Measurements from ENCODE around the gene GAS2L3. TPM values are rescaled to one million over a fixed set of nuclear protein-coding genes. Genes with fewer than 3 reads are reported as not detected.

Gene GAS2L3
- total RNA-seq, 4 donors from 2014 or later, result 0.95 to 5.5 (median 4.3) TPM

GRCh38 chr12:100533376-100533775 is 40.1 kb upstream of the GAS2L3 start:
- H3K4me1 ChIP-seq, result no peaks in the 10 kb centered on the region
- no peak for TF ChIP-seq CTCF (IDR thresholded peaks at IDR 0.05)
- TF ChIP-seq POLR2A (IDR thresholded peaks at IDR 0.05), result no peak
- no peak for DNase-seq
- H3K36me3 ChIP-seq, result no peaks in the 10 kb centered on the region
- no peak overlapping the region for H3K27ac ChIP-seq
- no peaks in the 10 kb centered on the region for H3K27me3 ChIP-seq
- intact Hi-C loops (cut with DNase I), result no loop called here
- 82 to 86% methylated on average over 3 of the region's 3 CpGs for WGBS, 2 donors
- H3K4me3 ChIP-seq, result no peak overlapping the region
- H3K9me3 ChIP-seq, result no peaks in the 10 kb centered on the region

DNA sequence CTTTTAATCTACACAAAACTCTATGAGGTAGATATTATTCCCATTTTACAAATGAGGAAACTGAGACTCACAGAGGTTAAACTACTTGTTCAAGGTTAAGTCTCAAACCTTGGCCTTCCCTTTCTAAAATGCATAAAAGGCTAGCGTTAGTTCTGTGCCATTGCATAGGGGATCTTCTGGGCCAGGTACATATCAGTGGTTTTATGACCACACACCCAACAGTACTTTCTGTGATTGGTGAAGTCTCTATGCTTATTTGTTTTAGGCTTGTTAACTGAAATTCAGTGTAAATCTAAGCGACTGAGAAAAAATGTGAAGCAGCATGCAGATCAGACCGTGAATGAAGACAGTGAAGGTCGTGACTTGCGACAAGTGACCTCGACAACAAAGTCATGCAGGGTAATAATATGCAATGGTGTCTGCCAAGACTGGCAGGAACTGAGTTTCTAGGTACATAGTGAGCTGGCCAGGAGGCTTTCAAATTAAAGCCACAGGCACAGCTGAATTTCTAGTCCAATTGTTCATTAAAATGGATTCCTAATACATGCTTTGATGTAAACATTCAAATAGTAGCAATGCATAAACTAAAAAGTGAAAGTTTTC is 38.8 kb upstream of the GAS2L3 start:
- no peak overlapping the region for H3K4me3 ChIP-seq
- WGBS, 2 donors, result 71 to 83% methylated on average over 6 of the region's 6 CpGs
- intact Hi-C loops (cut with DNase I), result no loop called here

GRCh38 chr12:100539202-100539601 is 34.3 kb upstream of the GAS2L3 start:
- intact Hi-C loops (cut with DNase I), result no loop called here
- DNase-seq, result no peak
- TF ChIP-seq POLR2A (IDR thresholded peaks at IDR 0.05) (no peak), CTCF (IDR thresholded peaks at IDR 0.05) (no peak)
- Histone ChIP-seq H3K4me1 (no peaks in the 10 kb centered on the region), H3K4me3 (no peak overlapping the region), H3K27me3 (no peaks in the 10 kb centered on the region), H3K36me3 (no peaks in the 10 kb centered on the region), H3K9me3 (no peaks in the 10 kb centered on the region), H3K27ac (no peak overlapping the region)
- WGBS, 2 donors, result 40 to 42% methylated on average over 2 of the region's 2 CpGs

More for the DNA sequence above, 38.8 kb upstream of the GAS2L3 start:
- Histone ChIP-seq H3K27ac (no peak overlapping the region), H3K27me3 (no peaks in the 10 kb centered on the region), H3K4me1 (no peaks in the 10 kb centered on the region), H3K36me3 (no peaks in the 10 kb centered on the region), H3K9me3 (no peaks in the 10 kb centered on the region)
- DNase-seq, result no peak
- no peak for TF ChIP-seq POLR2A (IDR thresholded peaks at IDR 0.05)
- no peak for TF ChIP-seq CTCF (IDR thresholded peaks at IDR 0.05)

GRCh38 chr12:100544165-100544564 is 29.3 kb upstream of the GAS2L3 start:
- Histone ChIP-seq H3K9me3 (no peaks in the 10 kb centered on the region), H3K36me3 (no peaks in the 10 kb centered on the region), H3K27me3 (no peaks in the 10 kb centered on the region), H3K4me1 (no peaks in the 10 kb centered on the region), H3K27ac (no peak overlapping the region), H3K4me3 (no peak overlapping the region)
- intact Hi-C loops (cut with DNase I), result no loop called here
- WGBS, 2 donors, result 41 to 64% methylated on average over 4 of the region's 4 CpGs
- no peak for DNase-seq
- TF ChIP-seq CTCF (IDR thresholded peaks at IDR 0.05) (no peak), POLR2A (IDR thresholded peaks at IDR 0.05) (no peak)

GRCh38 chr12:100545092-100545491 is 28.4 kb upstream of the GAS2L3 start:
- intact Hi-C loops (cut with DNase I), result no loop called here
- H3K9me3 ChIP-seq, result no peaks in the 10 kb centered on the region
- TF ChIP-seq CTCF (IDR thresholded peaks at IDR 0.05), result no peak
- no peak for TF ChIP-seq POLR2A (IDR thresholded peaks at IDR 0.05)
- WGBS, 2 donors, result 70 to 83% methylated on average over 1 of the region's 1 CpG
- no peak overlapping the region for H3K27ac ChIP-seq
- no peaks in the 10 kb centered on the region for H3K36me3 ChIP-seq
- DNase-seq, result no peak
- no peaks in the 10 kb centered on the region for H3K27me3 ChIP-seq
- H3K4me3 ChIP-seq, result no peak overlapping the region
- no peaks in the 10 kb centered on the region for H3K4me1 ChIP-seq
